HG03571 (cell line): ENCODE data around the gene SHKBP1.

Source experiments
- ATAC-seq: cut with Tn5 transposase; IDR thresholded peaks from one replicate; pipeline ENCODE4 v1.9.1; 2021; ENCODE audit not compliant: unreplicated experiment

SHKBP1 gene

DNA sequence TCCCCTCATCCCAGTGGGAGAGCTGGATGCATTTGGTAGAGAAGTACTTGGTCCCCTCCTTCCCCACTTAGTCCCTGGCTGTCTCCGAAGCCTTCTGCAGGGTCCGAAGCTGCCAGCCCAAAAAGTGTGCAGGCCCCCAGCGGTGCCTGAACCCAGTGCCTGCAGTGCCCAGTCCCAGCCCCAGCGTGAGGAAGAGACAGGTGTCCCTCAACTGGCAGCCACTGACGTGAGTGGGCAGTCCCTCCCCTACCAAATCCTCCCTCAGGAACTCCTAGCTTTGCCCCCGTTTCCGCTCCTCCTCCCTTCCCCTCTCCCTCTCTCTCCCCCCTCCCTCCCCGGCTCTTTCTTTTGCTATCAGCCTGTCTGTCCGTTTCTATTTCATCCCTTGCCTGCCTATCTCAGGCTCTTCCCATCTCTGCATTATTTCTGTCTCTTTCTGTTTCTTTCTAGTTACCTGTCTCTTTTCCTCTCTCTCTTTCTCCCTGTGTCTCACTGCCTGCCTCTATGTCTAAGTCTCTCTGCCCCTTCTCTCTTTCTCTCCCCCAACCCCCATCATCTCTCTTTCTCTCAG, 22.7 kb downstream of the SHKBP1 start:
- ATAC-seq: no peak

DNA sequence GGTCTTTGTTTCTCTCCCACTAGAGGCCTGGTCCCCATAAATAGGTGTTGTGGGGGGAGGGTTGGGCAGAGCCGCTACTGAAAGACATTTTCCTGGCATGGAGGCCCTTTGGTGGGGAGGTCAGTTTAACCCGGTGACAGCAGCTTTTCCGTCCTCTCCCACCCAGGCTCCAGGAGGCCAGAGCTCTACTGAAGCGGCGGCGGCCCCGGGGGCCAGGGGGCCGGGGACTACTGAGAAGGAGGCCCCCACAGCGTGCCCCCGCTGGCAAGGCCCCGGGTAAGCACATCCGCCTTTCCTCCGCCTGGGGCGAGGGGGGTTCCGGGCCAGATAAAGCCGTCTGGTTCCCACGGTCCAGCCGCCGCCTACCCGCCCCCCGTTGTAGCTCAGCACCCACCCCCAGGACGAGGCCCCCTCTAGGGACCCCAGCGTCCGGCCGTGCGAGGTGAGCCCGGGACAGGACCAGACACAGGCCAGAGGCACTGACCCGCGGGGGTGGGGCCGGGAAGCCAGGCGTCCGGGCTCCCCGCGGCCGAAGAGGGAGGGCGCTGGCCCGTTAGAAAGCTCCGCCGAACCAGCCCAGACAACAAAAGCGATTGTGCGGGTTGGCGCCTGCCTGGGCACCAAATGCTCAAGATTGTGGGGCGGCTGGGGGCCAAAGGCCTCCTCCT, 23.4 kb downstream of the SHKBP1 start:
- ATAC-seq: no peak

DNA sequence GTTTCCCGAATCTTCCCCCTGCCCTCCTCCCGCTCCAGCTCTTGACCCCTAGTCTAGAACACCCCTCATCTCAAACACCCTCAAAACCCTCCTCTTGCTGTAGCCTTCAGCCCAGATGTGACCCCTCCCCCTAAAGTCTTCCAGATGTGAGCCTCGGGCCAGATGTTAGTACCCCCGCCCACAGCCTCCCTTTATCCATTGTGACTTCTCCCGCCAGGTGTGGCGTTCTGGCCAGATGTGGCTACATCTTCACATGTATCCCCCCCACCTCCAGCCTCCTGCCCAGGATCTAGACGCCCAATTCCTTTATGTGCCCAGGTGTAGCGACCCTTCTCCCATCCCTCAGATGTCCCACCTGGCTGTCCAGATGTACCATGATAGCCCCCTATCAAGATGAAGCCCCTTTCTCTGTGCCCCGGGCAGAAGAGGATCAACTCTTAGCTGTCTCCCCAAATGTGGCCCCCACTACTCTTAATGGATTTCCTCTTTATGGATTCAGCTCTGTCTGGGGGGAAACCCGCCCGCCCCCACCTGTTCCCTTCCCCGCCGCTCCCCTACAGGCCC, 24.0 kb downstream of the SHKBP1 start:
- no peak for ATAC-seq

DNA sequence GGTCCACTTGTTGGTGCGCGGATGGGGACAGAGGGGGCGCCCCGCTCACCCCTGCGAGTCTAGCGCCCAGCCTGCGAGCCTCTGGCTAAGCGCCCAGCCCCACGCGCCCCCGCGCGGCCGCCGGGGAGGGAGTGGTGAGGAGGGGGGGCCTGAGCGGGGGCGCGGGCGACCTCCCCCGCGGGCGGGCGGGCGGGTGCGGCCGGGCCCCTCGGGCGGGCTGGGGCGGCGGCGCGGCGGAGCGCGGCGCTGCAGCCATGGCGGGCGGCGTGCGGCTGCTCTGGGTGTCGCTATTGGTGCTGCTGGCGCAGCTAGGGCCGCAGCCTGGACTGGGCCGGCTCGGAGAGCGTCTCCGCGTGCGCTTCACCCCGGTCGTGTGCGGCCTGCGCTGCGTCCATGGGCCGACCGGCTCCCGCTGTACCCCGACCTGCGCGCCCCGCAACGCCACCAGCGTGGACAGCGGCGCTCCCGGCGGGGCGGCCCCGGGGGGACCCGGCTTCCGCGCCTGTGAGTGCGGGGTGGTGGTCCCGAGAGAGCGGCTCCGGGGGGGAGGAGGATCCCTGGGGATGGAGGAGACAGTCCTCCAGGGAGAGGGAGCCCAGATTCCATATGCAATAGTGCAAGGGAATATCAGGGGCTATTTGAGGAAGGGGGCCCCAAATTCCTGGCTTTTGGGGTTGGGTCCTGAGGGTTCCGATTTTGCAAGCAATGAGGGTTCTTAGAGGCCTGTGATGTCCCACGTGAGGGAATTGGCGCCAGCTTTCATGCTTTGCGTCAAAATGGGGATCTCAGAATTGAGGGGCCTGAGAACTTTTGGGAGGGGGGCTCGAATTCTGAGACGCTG, 24.7 kb downstream of the SHKBP1 start, which contains the start of gene LTBP4:
TSS of gene LTBP4 (plus strand) at position 236 of the 841 bp plus-strand sequence. CDS start at position 255, 19 bp downstream.
- ATAC-seq: no peak

DNA sequence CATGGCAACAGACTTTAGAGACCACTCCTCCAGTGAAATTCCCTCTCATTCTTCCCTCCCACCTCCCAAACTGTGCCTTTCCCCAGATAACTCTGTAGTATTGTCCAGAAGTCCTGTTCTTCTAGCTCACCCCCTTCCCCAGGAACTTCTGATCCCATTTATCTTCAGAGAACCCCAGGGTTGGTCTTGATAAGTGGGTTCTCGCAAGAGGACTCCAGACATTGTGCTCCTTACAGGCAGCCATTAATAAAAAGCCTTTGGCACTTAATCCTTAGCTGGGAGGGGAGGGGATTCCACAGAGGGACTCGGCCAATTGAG, 26.4 kb downstream of the SHKBP1 start:
- ATAC-seq: no peak

DNA sequence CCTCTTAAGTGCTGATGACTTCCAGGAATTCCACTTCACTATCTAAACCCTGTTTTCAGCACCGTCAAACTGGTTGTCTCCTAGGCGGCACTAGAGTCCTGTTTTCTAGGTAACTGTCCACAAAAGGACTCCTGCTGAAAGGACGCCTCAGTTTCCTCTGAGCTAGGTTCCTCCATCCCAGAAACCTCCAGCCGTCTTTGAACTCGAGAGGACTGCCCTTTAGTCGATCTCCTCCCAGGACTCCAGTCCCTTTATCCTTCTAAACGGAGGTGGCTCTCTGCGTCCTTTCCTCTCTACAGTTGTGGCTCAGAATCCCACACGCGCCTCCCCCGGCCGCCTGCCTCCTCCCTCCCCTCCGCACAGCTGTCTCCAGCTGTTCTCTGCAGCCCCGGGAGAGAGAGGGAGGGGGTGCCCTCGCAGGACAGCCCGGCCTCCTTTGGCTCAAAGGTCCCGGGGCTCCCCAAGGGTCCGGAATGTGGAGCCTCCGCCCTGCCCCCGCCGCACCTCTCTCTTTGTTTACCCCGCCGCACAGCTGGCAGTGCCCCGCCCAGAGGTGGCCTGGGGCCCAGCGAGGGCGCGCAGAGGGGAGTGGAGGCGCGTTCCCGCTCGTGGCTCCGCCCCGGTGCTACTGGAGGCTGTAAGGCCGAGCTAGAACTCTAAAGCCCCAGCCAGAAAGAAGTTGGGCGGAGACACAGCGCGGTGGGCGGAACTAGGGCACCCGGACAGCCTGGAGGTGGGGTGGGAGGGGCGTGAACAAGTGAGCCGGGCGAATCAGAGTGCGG, 26.9 kb downstream of the SHKBP1 start:
- ATAC-seq: peak; percentile 72

DNA sequence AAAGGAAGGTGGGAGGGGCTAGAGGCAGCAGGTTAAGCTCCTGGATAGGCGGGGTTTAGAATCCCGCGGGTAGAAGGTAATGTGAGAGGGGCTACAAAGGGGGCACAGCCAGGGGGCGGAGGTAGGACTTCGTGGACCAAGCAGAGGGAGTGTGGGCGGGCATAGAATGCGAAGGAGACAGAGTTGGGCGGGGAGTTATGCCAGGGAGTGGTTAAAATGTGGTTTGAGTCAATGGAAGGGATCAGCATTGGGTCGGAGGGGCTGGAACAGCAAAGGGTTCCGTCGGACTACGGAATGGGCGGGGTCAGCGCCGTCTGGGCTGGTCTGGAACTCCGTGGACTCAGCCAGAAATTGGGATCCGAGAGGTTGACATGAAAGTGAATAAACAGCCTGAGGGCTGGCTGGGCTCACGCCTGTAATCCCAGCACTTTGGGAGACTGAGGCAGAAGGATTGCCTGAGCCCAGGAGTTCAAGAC, 27.5 kb downstream of the SHKBP1 start:
- ATAC-seq: no peak

DNA sequence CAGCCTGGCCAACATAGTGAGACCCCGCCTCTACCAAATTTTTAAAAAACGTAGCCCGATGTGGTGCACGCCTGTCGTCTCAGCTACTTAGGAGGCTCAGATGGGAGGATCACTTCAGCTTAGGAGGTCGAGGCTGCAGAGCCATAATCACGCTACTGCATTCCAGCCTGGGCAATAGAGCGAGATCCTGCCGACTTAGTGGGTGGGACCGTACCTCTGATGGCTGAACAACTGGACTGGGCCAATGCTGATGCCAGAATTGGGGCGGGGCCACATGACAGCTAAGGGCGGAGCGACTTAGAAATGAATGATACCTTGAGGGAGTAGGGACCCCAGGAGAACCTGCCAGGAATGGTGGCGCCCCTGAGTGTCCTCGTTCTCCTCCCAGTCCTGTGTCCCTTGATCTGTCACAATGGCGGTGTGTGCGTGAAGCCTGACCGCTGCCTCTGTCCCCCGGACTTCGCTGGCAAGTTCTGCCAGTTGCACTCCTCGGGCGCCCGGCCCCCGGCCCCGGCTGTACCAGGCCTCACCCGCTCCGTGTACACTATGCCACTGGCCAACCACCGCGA, 28.1 kb downstream of the SHKBP1 start:
- ATAC-seq: no peak

DNA sequence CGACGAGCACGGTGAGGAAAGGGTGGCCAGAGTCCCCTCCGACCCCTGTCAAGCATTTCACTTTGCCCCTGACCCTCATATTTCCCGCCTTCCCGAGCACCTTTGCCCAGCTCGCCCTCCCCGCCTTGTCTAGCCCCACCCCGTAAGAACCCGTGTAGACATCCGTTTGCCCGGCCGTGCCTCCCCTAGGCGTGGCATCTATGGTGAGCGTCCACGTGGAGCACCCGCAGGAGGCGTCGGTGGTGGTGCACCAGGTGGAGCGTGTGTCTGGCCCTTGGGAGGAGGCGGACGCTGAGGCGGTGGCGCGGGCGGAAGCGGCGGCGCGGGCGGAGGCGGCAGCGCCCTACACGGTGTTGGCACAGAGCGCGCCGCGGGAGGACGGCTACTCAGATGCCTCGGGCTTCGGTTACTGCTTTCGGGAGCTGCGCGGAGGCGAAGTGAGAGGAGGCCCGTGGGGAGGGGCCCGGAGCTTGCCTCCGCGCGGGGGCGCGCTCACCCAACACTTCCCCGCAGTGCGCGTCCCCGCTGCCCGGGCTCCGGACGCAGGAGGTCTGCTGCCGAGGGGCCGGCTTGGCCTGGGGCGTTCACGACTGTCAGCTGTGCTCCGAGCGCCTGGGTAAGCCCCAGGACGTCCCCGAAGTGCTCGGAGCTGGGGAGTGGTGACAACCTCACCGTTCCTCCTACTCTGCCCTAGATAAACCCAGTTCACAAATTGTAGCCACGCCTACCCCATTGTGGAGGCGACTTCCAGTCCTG, 28.7 kb downstream of the SHKBP1 start:
- ATAC-seq: no peak

DNA sequence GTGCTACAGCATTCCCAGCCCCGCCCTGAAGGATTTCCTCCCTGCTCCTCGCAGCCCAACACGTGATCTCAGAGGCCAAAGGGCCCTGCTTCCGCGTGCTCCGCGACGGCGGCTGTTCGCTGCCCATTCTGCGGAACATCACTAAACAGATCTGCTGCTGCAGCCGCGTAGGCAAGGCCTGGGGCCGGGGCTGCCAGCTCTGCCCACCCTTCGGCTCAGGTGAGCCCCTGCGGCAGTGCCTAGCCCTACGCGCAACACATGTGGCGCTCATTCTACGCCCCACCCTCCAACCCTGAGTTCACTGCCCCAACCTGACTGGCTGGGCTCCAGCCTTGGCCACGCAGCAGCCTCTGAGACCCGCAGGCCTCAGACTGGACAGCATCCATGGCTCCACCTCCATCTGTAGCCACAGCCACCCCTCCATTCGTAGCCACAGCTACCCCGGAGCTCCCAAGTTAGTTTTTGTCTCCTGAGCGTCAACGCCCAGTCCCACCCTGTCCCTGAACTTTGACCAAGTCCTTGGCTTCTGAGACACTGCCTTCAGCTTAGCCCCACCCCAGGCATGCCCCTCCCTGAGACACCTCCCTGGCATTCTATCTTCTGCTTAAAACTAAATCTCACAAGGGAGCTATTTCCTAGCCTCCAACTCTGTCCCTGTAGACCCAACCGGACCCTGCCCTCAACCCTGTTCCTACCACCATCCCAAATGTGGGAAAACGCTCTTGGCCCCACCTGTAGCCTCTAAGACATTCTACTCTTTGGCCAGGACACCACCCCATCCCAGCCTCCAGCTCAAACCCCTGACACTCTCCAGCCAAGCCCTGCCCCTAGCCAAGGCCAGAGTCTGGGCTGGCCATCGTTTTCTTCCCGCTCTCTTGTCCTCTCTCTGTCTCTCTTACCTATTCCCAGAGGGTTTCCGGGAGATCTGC, 30.9 kb downstream of the SHKBP1 start:
- ATAC-seq: no peak

DNA sequence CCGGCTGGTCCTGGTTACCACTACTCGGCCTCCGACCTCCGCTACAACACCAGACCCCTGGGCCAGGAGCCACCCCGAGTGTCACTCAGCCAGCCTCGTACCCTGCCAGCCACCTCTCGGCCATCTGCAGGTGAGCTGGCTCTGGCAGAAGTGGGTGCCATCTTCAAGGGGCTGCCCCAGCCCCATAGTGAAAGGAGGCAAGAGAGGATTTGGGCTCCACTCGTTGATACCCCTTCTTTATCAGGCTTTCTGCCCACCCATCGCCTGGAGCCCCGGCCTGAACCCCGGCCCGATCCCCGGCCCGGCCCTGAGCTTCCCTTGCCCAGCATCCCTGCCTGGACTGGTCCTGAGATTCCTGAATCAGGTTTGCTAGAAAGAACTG, 31.6 kb downstream of the SHKBP1 start:
- no peak for ATAC-seq

DNA sequence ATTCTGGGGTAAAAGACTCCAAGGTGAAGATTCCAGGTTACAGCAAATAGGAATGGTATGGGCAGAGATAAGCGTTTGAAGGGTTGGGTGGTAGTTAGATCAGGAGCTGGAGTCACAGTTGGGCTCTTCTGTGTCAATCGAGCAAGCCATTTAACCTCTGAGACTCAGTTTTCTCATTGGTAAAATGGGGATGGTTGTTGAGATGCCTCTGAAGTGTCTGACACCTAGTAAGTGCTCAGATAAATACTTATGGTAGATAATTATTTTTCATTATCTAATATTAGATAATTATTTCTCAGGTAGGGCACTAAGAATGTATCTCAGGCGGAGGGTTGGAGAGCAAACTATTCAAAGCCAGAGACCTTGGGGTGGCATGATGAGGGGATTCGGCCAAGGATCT, 32.3 kb downstream of the SHKBP1 start:
- no peak for ATAC-seq

DNA sequence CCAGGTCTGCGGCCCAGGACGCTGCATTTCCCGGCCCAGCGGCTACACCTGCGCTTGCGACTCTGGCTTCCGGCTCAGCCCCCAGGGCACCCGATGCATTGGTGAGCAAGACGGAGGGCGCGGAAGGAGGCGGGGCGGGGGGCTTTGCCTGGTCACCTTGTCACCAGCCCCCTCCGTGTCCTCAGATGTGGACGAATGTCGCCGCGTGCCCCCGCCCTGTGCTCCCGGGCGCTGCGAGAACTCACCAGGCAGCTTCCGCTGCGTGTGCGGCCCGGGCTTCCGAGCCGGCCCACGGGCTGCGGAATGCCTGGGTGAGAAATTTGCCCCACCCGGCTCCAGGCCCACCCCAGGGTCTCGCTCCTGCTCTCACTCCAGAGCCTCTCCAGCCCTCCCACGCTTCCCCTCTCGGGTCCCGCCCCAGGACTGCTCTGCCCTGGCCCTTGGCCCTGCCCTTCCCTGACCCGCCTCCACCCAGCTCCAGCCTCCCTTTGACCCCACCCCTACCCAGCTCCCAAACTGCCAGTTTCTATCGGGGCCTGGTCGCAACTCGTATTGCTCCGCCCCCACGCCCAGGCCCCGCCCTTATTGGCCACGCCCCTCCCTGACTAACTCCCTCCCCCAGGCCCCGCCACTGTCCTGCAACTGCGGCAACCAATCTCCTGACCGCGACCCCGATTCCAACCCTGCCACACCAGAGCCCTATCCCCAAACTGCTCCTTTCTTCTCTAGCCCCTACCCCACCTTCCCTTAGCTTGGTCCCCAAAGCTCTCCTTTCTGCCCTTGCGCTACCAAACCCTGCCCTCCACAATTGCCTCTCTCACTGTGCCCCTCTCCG, 33.1 kb downstream of the SHKBP1 start:
- ATAC-seq: no peak

DNA sequence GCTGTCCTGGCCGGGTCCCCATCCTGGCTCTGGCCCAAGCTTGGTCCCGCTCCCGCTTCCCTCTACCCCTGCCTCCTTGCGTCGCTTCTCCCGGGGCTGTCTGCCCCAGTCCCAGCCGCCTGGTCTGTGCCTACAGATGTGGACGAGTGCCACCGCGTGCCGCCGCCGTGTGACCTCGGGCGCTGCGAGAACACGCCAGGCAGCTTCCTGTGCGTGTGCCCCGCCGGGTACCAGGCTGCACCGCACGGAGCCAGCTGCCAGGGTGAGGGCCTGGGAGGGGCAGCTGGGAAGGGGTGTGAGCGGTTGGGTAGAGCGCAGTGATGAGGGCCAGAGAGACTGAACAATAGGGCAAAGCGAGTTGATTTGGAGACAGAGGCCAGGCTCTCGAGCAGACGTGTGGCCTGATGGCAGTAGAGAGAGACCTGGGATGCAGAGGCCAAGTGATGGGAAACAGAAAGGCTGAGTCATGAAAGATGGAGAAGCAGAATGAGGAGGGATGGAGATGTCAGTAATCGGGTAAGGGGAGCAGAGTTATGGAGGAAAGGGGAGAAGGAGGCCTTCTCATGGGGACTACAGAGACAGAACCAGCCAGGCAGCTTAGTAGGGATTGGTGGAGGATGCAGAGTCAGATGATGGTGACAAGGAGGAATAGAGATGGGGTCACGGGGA, 33.9 kb downstream of the SHKBP1 start:
- no peak for ATAC-seq

DNA sequence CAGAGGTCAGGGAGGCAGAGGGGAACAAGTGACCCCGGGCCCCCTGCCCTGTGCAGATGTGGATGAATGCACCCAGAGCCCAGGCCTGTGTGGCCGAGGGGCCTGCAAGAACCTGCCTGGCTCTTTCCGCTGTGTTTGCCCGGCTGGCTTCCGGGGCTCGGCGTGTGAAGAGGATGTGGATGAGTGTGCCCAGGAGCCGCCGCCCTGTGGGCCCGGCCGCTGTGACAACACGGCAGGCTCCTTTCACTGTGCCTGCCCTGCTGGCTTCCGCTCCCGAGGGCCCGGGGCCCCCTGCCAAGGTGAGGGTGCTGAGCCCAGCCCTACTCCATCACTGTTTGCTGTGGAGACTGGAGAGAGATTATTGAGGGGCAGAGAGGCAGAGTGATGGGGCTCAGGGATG, 34.4 kb downstream of the SHKBP1 start:
- ATAC-seq: no peak

DNA sequence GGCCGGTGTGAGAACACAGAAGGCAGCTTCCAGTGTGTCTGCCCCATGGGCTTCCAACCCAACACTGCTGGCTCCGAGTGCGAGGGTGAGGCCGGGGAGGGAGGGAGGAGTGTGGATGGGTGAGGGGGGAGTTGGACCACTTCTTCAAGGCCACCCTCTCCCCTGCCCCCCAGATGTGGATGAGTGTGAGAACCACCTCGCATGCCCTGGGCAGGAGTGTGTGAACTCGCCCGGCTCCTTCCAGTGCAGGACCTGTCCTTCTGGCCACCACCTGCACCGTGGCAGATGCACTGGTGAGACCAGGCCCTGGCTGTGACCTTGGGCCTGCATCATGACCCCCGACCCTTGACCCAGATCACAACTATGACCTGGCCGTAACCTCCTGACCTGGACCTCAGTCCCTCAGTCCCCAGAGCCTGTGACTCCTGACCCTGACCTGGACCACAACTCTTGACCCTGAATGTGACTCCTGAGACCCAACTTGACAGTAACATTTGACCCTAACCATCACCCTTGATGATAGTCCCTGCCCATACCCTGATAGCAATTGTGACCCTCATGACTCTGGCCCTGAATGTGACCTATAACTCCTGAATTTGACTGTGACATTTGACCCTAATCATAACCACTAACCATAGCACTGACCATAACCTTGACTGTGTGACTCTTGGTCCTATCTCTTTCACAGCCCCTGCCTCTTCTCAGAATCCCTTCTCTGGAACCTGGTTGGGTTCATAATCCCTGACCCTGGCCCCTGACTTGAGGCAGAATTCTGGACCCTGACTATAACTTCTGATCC, 35.4 kb downstream of the SHKBP1 start:
- no peak for ATAC-seq
